Activated T-helper 1 cell treated with anti-CD3 and anti-CD28 coated beads, Interleukin-12 subunit alpha, Interleukin-12 subunit beta, Interleukin-2, Interleukin-4 antibody, amounts not matched to agents 30 ng/mL and 10 ng/mL and 1 ng/mL, durations not matched to agents 14 hours and 24 hours and 36 hours (primary cell): ENCODE data around the gene NAB1. TPM values are rescaled to one million over a fixed set of nuclear protein-coding genes. Genes with fewer than 3 reads are reported as not detected.

ENCODE experiments used
- DNase-seq: peaks from one replicate; pipeline ENCODE4 v3.0.0; 2021; ENCODE audit warnings: low spot score
- H3K27ac Mint-ChIP-seq: one replicate; pipeline ENCODE4 v1.8.0; 2021; ENCODE audit warnings: mild to moderate bottlenecking, mixed read lengths
- H3K27me3 Mint-ChIP-seq: one replicate; pipeline ENCODE4 v1.8.0; 2022; ENCODE audit warnings: mild to moderate bottlenecking, moderate library complexity, mixed read lengths; ENCODE audit not compliant: insufficient read depth
- H3K36me3 Mint-ChIP-seq: one replicate; pipeline ENCODE4 v1.8.0; 2021; ENCODE audit warnings: low read depth, mixed read lengths
- H3K4me1 Mint-ChIP-seq: one replicate; pipeline ENCODE4 v1.8.0; 2021; ENCODE audit warnings: low read depth, mixed read lengths
- H3K4me3 Mint-ChIP-seq: one replicate; pipeline ENCODE4 v1.8.0; 2021; ENCODE audit warnings: mild to moderate bottlenecking, moderate library complexity, mixed read lengths
- H3K9me3 Mint-ChIP-seq: one replicate; pipeline ENCODE4 v1.8.0; 2021; ENCODE audit warnings: mixed read lengths
- intact Hi-C: fragments of 100-400 bp; cut with micrococcal nuclease; formaldehyde crosslinking; loops from one replicate; pipeline ENCODE4 v1.15.1; 2024
- total RNA-seq: library from RNA; stranded (reverse); gene quantifications from 2 replicates; pipeline ENCODE4 v1.2.3, GENCODE V29; 2022

NAB1 gene
- total RNA-seq, 1 donor from 2014 or later = 34.1 TPM

- Mint-ChIP-seq H3K27me3 (no peaks in the 10 kb centered on the region), H3K27ac (peak overlapping the region; percentile 82), H3K36me3 (peaks cover 3% of the 10 kb centered on the region), H3K9me3 (no peaks in the 10 kb centered on the region), H3K4me3 (peak overlapping the region; percentile 78), H3K4me1 (peaks cover 48% of the 10 kb centered on the region)
- peak; percentile 84 for DNase-seq
- intact Hi-C loops = loop anchor here (1.0 to 5.0 kb wide), 7 partner anchors 74 to 330 kb away; partner anchors contain the start of genes GLS, HIBCH and NEMP2
These were observed 421 bp upstream of the NAB1 start for GRCh38 chr2:190648289-190649034.

- intact Hi-C loops = loop anchor here (1.0 to 5.0 kb wide), 7 partner anchors 28 to 372 kb away; partner anchors contain the start of genes GLS and HIBCH
- no peak for DNase-seq
- H3K27me3 Mint-ChIP-seq = no peaks in the 10 kb centered on the region
- H3K4me3 Mint-ChIP-seq = peak overlapping the region; percentile 93
- H3K36me3 Mint-ChIP-seq = peaks cover 1% of the 10 kb centered on the region
- peaks cover 42% of the 10 kb centered on the region for H3K4me1 Mint-ChIP-seq
- no peaks in the 10 kb centered on the region for H3K9me3 Mint-ChIP-seq
- peak overlapping the region; percentile 94 for H3K27ac Mint-ChIP-seq
These were observed 1.0 kb downstream of the NAB1 start for GRCh38 chr2:190649798-190650390.

- H3K27ac Mint-ChIP-seq = no peak overlapping the region
- H3K4me1 Mint-ChIP-seq = peaks cover 38% of the 10 kb centered on the region
- peaks cover 5% of the 10 kb centered on the region for H3K36me3 Mint-ChIP-seq
- no peaks in the 10 kb centered on the region for H3K9me3 Mint-ChIP-seq
- DNase-seq = no peak
- no peaks in the 10 kb centered on the region for H3K27me3 Mint-ChIP-seq
- H3K4me3 Mint-ChIP-seq = peak overlapping the region; percentile 93
- intact Hi-C loops = loop anchor here (2.0 to 5.0 kb wide), 2 partner anchors 269 to 371 kb away; no protein-coding TSS in a partner anchor
These were observed 2.5 kb downstream of the NAB1 start for GRCh38 chr2:190651413-190651812.

- intact Hi-C loops = loop anchor here (5.0 kb wide), 1 partner anchor 369 kb away; no protein-coding TSS in a partner anchor
- Mint-ChIP-seq H3K27me3 (no peaks in the 10 kb centered on the region), H3K27ac (no peak overlapping the region), H3K36me3 (peaks cover 7% of the 10 kb centered on the region), H3K9me3 (no peaks in the 10 kb centered on the region), H3K4me1 (peaks cover 42% of the 10 kb centered on the region), H3K4me3 (no peak overlapping the region)
- DNase-seq = no peak
These were observed 4.3 kb downstream of the NAB1 start for GRCh38 chr2:190653231-190653630.

GRCh38 chr2:190653931-190654330, 5.0 kb downstream of the NAB1 start:
- peaks cover 49% of the 10 kb centered on the region for H3K4me1 Mint-ChIP-seq
- no peak for DNase-seq
- H3K27ac Mint-ChIP-seq = no peak overlapping the region
- H3K27me3 Mint-ChIP-seq = no peaks in the 10 kb centered on the region
- intact Hi-C loops = loop anchor here (5.0 kb wide), 1 partner anchor 368 kb away; no protein-coding TSS in a partner anchor
- no peak overlapping the region for H3K4me3 Mint-ChIP-seq
- peaks cover 11% of the 10 kb centered on the region for H3K36me3 Mint-ChIP-seq
- H3K9me3 Mint-ChIP-seq = no peaks in the 10 kb centered on the region

- Mint-ChIP-seq H3K27ac (no peak overlapping the region), H3K27me3 (no peaks in the 10 kb centered on the region), H3K36me3 (peaks cover 16% of the 10 kb centered on the region), H3K9me3 (no peaks in the 10 kb centered on the region), H3K4me3 (no peak overlapping the region), H3K4me1 (peaks cover 45% of the 10 kb centered on the region)
- no peak for DNase-seq
- intact Hi-C loops = no loop called here
These were observed 6.2 kb downstream of the NAB1 start for GRCh38 chr2:190655113-190655512.

- DNase-seq = no peak
- H3K27ac Mint-ChIP-seq = no peak overlapping the region
- no peaks in the 10 kb centered on the region for H3K9me3 Mint-ChIP-seq
- peaks cover 43% of the 10 kb centered on the region for H3K4me1 Mint-ChIP-seq
- H3K27me3 Mint-ChIP-seq = no peaks in the 10 kb centered on the region
- H3K36me3 Mint-ChIP-seq = peaks cover 16% of the 10 kb centered on the region
- intact Hi-C loops = no loop called here
- H3K4me3 Mint-ChIP-seq = no peak overlapping the region
These were observed 6.7 kb downstream of the NAB1 start for GRCh38 chr2:190655570-190655969.

GRCh38 chr2:190656301-190656700, 7.4 kb downstream of the NAB1 start:
- Mint-ChIP-seq H3K4me3 (no peak overlapping the region), H3K27me3 (no peaks in the 10 kb centered on the region), H3K9me3 (no peaks in the 10 kb centered on the region), H3K27ac (no peak overlapping the region), H3K36me3 (peaks cover 16% of the 10 kb centered on the region), H3K4me1 (peaks cover 43% of the 10 kb centered on the region)
- intact Hi-C loops = no loop called here
- DNase-seq = no peak

- intact Hi-C loops = no loop called here
- no peaks in the 10 kb centered on the region for H3K9me3 Mint-ChIP-seq
- no peak overlapping the region for H3K4me3 Mint-ChIP-seq
- no peak for DNase-seq
- peaks cover 46% of the 10 kb centered on the region for H3K4me1 Mint-ChIP-seq
- peaks cover 19% of the 10 kb centered on the region for H3K36me3 Mint-ChIP-seq
- no peaks in the 10 kb centered on the region for H3K27me3 Mint-ChIP-seq
- H3K27ac Mint-ChIP-seq = no peak overlapping the region
These were observed 8.8 kb downstream of the NAB1 start for GRCh38 chr2:190657474-190658255.

GRCh38 chr2:190659553-190659952, 10.7 kb downstream of the NAB1 start:
- H3K4me1 Mint-ChIP-seq = peaks cover 58% of the 10 kb centered on the region

GRCh38 chr2:190662754-190663153, 13.9 kb downstream of the NAB1 start:
- no peak overlapping the region for H3K4me3 Mint-ChIP-seq
- H3K36me3 Mint-ChIP-seq = peaks cover 29% of the 10 kb centered on the region
- peaks cover 50% of the 10 kb centered on the region for H3K4me1 Mint-ChIP-seq
- DNase-seq = no peak
- no peak overlapping the region for H3K27ac Mint-ChIP-seq
- no peaks in the 10 kb centered on the region for H3K27me3 Mint-ChIP-seq
- intact Hi-C loops = no loop called here
- H3K9me3 Mint-ChIP-seq = peaks cover 6% of the 10 kb centered on the region

More at GRCh38 chr2:190659553-190659952, 10.7 kb downstream of the NAB1 start:
- Mint-ChIP-seq H3K36me3 (peaks cover 22% of the 10 kb centered on the region), H3K4me3 (no peak overlapping the region), H3K9me3 (no peaks in the 10 kb centered on the region), H3K27me3 (no peaks in the 10 kb centered on the region), H3K27ac (no peak overlapping the region)
- intact Hi-C loops = no loop called here
- DNase-seq = no peak

- peaks cover 25% of the 10 kb centered on the region for H3K36me3 Mint-ChIP-seq
- peaks cover 44% of the 10 kb centered on the region for H3K4me1 Mint-ChIP-seq
- peaks cover 6% of the 10 kb centered on the region for H3K9me3 Mint-ChIP-seq
- no peak overlapping the region for H3K4me3 Mint-ChIP-seq
- no peaks in the 10 kb centered on the region for H3K27me3 Mint-ChIP-seq
- intact Hi-C loops = no loop called here
- no peak overlapping the region for H3K27ac Mint-ChIP-seq
- DNase-seq = no peak
These were observed 14.5 kb downstream of the NAB1 start for GRCh38 chr2:190663348-190663747.
